GM19043 (cell line): ENCODE measurements around the gene DPP6.

ENCODE experiments used
- ATAC-seq: cut with Tn5 transposase; IDR thresholded peaks from one replicate; pipeline ENCODE4 v1.9.1; 2021; ENCODE audit warnings: low read depth; ENCODE audit not compliant: unreplicated experiment

Gene DPP6

DNA sequence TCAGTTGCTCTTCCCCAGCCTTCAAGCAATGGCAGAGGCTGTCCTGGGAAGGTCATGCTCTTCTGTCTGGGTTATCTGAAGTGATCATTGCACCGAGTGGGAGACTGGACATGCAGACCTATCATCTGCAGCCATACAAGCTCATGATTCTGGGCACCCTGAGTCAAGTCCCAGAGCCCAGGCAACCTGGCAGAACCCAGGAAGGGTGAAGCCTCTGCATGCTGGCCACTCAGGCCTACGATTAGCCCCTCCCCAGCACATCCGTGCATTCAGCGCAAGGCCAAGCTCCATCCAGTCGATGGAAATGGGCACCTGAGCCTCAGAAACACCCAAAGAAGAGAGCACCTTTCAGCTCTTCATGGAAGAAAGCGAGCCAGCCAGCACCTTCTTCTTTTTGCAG lies 688.9 kb downstream of the DPP6 start:
- no peak for ATAC-seq

- no peak for ATAC-seq
These were observed 691.0 kb downstream of the DPP6 start for GRCh38 chr7:154743206-154743605.

- ATAC-seq: peak; percentile 72
These were observed 692.2 kb downstream of the DPP6 start for GRCh38 chr7:154744256-154744860.

- no peak for ATAC-seq
These were observed 692.7 kb downstream of the DPP6 start for GRCh38 chr7:154744861-154745258.

DNA sequence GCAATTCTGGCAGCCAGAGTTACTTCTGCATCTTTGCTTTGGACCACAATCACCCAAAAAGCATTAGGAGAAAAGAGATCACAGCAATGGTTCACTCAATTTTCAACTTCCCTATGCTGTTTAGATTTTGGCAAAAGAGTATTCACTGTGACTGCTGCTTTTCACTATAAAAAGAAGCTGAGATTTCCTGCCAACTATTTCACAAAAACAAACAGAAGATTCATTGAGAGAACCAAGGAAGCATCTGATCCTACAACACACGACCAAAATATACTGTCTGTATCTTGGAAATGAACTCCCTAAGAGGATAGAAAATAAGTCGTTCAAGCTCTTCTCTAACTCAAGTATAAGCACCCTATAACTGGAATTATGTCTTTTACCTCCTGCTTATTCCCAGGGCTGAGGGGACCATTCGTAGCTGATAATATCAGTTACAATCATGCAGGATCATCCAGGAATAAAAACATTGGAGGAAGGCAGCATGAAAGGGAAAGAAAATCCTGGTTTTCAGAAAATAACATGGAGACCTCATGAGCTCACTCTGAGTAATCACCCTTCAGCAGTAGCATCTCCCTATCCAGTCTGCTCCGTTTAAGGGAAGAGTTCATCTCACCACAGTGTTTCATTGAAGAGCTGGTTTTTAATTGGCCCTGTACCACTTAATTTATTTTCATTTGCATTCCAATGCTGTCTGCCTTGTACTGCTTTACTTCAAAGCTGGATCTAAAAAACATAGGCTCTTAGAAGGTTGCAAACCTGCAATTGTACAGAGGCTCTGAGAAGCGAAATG lies 694.6 kb downstream of the DPP6 start:
- ATAC-seq: no peak

DNA sequence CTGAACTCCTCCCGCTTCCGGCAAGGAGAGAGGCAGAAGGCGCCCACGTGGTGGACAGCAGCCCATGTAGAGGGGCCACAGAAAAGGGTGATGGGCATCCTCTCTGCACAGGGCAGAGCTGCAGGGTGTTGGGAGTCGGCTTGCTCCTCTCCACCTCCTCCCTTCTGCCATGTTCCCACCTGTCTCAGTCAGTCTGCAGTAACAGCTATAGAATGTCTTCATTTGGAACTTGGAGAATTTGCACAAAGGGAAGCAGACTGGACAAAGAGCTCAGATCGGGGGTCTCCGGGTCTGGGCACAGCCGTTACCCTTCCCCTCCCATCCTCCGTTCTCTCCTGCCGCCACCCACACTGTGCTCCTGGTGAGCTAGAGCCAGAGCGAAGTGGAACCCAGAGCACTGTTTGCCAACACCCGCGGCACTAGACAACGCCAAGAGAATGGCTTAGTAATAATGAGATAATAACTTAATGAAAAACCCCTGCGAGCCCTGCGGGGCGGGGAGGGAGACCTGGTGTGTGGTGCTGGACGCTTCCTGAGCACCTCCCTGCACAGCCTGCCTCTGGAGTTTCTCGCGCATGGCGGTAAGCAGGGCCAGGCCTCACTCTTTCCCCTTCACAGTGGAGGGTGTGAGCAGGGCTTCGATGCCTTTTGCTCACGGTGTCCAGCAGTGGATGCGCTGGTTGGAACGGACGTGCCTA lies 696.0 kb downstream of the DPP6 start:
- ATAC-seq: no peak

DNA sequence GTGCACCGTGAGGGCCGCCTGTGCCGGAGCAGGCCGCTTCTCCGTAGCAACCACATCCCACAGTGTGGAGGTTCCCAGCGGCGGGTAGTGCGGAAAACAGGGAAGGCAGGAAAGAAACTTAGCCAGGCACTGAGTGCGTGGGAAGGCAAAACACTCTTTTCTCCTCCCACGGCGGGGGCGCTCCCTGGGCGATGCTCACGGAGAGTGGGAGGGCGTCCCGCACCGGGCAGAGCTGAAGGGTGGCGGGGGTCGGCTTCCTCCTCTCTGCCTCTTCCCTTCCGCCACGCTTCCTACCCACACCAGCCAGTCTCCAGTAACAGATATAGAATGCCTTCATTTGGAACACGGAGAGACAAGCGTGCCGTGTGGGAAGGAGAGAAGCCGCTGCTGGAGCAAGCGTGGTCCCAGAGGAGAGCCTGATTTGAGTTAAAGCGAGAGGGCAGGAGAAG lies 698.2 kb downstream of the DPP6 start:
- no peak for ATAC-seq

DNA sequence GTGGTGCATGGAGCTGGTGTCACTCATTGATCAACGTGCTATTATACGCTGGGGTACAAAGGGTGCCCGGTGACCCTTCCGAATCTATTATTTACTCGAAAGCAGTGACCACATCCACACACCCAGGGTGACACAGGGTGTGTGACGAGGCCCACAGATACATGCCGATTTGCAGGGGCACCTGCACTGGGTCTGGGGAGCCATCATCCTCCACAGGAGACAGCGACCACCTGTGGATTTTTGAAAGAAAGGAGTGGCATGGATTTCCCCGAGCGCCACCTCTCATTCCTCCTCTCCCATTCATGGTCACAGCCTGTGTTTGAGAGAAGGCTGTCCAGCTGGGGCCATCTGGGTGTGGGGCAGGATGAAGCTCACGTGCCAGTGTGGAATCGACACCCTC lies 701.0 kb downstream of the DPP6 start:
- ATAC-seq: no peak

DNA sequence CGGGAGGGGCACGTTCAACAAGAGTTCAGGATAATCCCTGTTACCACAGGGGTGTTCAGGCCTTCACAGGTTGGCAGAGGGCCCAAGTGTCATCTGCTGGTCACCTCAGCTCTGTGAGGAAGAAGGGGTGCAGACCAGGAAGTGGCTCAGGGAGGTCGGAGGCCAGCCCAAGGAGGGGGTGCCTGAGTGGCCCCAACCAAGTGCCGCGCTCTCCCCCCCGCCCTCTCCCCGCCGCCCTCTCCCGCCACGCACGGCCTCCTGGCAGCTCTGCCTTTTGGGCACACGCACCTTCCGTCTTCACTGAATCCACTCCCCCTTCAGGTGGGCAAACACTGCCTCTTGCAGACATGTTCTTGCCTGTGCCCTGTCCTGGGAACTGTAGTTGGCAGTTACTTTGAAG lies 705.6 kb downstream of the DPP6 start:
- ATAC-seq: no peak

- no peak for ATAC-seq
These were observed 707.8 kb downstream of the DPP6 start for GRCh38 chr7:154759989-154760388.

DNA sequence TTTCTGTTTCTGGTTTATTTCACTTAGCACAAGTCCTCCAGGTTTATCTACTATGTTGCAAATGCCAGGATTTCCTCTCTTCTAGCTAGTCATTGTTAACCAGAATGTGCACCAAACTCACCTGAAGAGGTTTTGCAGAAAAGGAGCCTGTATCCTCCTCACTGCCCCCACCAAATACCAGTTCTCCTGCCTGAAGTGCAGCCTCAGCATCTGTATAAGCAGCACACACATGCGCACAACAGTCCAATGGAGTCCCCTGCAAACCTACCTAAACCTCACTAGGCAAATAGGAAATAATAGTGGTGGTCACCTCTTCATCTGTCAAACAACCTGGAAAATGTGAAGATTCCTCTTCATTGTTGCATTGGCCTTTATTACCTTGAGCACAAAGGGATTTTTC lies 712.9 kb downstream of the DPP6 start:
- ATAC-seq: no peak

- no peak for ATAC-seq
These were observed 714.9 kb downstream of the DPP6 start for GRCh38 chr7:154767142-154767541.

- ATAC-seq: no peak
These were observed 715.7 kb downstream of the DPP6 start for GRCh38 chr7:154767821-154768415.

DNA sequence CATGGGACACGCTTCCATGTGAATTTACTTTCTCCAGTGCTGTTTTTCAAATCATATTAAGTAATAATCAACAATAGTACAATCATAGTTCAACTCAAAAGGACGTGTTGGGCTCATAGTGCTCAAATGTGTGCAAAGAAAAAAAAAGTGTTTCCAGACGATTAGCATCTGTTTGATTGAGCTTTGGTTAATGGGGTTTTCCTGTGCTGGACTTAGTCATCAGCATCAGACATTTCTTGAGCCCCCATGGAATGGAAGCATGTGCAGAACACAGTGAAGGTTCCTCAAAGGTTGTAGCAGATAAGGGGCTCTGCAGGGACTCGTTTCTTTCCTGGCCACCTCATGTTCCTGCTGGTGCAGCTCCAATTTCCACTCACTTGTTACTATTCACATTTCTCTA lies 716.8 kb downstream of the DPP6 start:
- ATAC-seq: no peak

DNA sequence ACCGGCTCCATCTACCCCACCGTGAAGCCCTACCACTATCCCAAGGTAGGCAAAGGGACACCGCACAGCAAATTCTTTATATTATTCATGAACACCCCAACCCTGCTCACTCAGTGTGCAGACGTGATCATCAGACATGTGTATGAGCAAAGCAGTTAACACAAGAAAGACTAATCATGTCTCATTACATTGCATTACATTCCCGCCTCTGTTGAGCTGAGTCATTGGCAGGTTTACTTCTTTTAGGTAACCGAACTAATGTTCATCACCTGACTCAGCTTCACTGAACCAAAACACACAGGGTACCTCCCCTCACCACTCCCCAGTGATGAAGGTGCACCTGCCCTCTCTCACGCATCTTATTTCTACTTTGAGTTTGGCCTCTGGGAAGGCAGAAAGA lies 717.3 kb downstream of the DPP6 start:
- no peak for ATAC-seq

DNA sequence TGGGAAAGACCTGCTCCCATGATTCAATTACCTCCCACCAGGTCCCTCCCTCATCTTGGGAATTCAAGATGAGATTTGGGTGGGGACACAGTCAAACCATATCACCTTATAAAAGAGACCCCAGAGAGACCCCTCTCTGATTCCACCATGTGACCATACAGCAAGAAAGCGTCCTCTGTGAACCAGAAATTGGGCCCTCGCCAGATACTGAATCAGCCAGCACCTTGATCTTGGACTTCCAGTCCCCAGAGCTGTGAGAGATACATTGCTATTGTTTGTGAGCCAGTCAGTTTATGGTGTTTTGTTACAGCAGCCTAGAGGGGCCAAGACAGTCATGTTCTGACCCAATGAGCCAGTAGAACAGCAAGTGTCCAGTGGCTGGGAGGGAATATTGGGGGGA lies 718.2 kb downstream of the DPP6 start:
- no peak for ATAC-seq

- no peak for ATAC-seq
These were observed 718.8 kb downstream of the DPP6 start for GRCh38 chr7:154770962-154771361.

DNA sequence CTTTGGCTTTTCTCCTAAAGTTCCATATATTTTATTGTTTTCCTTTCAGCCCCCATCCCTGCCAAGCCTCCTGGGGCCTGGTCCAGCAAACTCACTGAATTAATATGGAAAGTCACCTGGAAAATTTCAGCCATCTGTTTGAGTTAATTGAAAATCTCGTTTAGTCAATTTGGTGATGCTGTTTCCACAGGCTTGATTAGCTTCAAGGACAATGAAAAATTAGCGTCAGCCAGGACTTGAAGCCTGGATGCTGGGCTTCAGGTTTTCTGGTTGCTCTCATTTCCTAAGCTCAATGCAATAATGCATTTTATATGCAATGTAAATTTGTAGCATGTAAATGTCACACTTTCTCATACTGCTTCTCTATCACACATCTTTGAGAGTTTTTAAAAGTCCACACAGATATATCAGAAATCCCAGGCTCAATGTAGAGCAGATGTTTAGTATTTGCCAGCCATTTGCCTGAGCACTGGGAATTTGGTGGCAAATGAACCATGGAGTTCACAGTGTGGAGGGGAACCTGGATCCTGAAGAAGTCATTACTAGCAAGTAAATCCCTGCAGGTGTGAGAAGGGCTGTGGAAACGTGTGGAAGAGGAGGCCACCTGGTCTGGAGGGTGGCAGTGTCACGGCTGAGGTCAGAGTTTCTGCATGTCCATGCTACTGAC lies 722.2 kb downstream of the DPP6 start:
- ATAC-seq: no peak

GRCh38 chr7:154775681-154776080 lies 723.5 kb downstream of the DPP6 start:
- no peak for ATAC-seq

DNA sequence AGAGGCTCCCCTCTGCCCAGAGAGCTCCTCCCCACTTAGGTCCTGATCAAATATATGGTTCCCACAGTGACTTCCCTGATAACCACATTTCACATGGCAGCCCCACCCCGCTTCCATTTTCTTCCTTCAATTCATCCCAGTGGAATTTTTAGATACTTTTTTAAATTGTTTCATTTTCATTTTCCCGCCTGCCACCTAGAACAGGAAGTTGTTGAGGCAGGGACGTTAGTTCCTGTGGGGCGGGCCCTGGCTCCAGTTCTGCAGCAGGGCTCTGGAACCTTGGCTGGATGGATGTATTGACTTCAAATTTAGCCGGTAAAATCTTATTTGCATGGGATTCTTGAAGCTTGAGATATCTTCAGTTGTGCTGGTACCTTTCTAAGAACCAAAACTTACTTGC lies 724.2 kb downstream of the DPP6 start:
- no peak for ATAC-seq

DNA sequence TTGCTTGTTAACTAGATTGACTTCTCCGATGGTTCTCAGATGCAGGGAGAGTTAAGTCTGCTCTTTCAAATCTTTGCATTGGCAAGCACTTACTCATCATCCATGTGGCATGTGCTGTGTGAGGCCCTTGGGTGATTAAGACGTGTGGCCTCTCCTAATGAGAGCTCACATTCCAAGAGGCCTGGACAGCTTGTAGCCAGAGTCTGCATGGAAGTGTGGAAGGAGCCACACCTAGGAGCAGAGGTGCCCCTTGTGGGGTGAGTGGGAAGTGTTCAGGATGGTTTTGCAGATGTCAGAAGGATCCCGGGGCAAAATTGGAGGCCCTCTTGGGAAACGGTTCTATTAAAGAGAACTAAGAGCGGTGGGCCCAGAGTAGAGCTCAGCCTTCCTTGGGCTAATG lies 724.8 kb downstream of the DPP6 start:
- ATAC-seq: no peak
